ENCODE measurements around the gene LIN7B. TPM values are rescaled to one million over a fixed set of nuclear protein-coding genes. Genes with fewer than 3 reads are reported as not detected.

Gene LIN7B
- total and polyA plus RNA-seq, 2 of the 13 experiments (the other 11 are each of a cell fraction or from before 2014, with no cell fraction given): 5.3 to 7.6 TPM

- TF ChIP-seq CSRNP1 (CRISPR knock-in tag; IDR thresholded peaks at IDR 0.05) (no peak), ZNF616 (CRISPR knock-in tag; IDR thresholded peaks at IDR 0.05; ENCODE audit: low read depth) (no peak), THRA (CRISPR knock-in tag; IDR thresholded peaks at IDR 0.05; ENCODE audit: borderline replicate concordance) (no peak), ZNF382 (CRISPR knock-in tag; IDR thresholded peaks at IDR 0.05; ENCODE audit: borderline replicate concordance) (no peak), ZNF12 (CRISPR knock-in tag; IDR thresholded peaks at IDR 0.05) (no peak), MBNL3 (CRISPR knock-in tag; conservative IDR thresholded peaks at IDR 0.05) (no peak), HES4 (CRISPR knock-in tag; IDR thresholded peaks at IDR 0.05; ENCODE audit: borderline replicate concordance) (0 out of 2 replicates have a peak, but pooled peaks have one; percentile 29), ZFP41 (CRISPR knock-in tag; IDR thresholded peaks at IDR 0.05; ENCODE audit: borderline replicate concordance) (0 out of 2 replicates have a peak, but pooled peaks have one; percentile 29), REL (CRISPR knock-in tag; conservative IDR thresholded peaks at IDR 0.05) (0 out of 2 replicates have a peak, but pooled peaks have one; percentile 3), UBTF (CRISPR knock-in tag; IDR thresholded peaks at IDR 0.05) (no peak), U2AF1 (optimal IDR thresholded peaks at IDR 0.05; ENCODE audit: low read depth, low read length) (no peak), CAMTA2 (CRISPR knock-in tag; IDR thresholded peaks at IDR 0.05; ENCODE audit: borderline replicate concordance) (no peak), CEBPB (IDR thresholded peaks at IDR 0.05; ENCODE audit: borderline replicate concordance, low read depth, low read length) (0 out of 2 replicates have a peak, but pooled peaks have one; percentile 18), ZNF276 (CRISPR knock-in tag; IDR thresholded peaks at IDR 0.05; ENCODE audit: low read depth) (no peak), PTBP1 (IDR thresholded peaks at IDR 0.05; ENCODE audit: low read depth, low read length, poor library complexity, severe bottlenecking) (no peak), NFATC3 (CRISPR knock-in tag; IDR thresholded peaks at IDR 0.05) (no peak), ONECUT2 (CRISPR knock-in tag; IDR thresholded peaks at IDR 0.05) (no peak), NFYB (CRISPR knock-in tag; IDR thresholded peaks at IDR 0.05) (no peak), ZFP36 (IDR thresholded peaks at IDR 0.05; ENCODE audit: borderline replicate concordance, low read depth, low read length, partially characterized antibody) (no peak), DPF2 (CRISPR knock-in tag; IDR thresholded peaks at IDR 0.05; ENCODE audit: borderline replicate concordance, low read depth) (no peak), ZNF263 (CRISPR knock-in tag; IDR thresholded peaks at IDR 0.05) (peak; percentile 96)
Observed at GRCh38 chr19:49149652-49150105, 35.5 kb downstream of the LIN7B start (continued).

All from HepG2 (cell line).